Naive thymus-derived CD4-positive, alpha-beta T cell (primary cell): ENCODE data around the gene SPDYA. TPM values are rescaled to one million over a fixed set of nuclear protein-coding genes. Genes with fewer than 3 reads are reported as not detected.

Experiments used
- ATAC-seq: fragments of 150-1000 bp; cut with Tn5 transposase; 2 replicates; pipeline ENCODE4 v1.10.0; 2021; ENCODE audit warnings: mild to moderate bottlenecking, moderate library complexity
- CTCF ChIA-PET: fragments of 350-600 bp; sonication (Branson Sonifier 250); formaldehyde crosslinking; loops from one replicate; lab custom pipeline; 2021; ENCODE audit warnings: antibody characterized with exemption; lab: Charles Lee
- POLR2A ChIA-PET: fragments of 350-600 bp; sonication (Branson Sonifier 250); formaldehyde crosslinking; loops from one replicate; lab custom pipeline; 2021; ENCODE audit warnings: antibody characterized with exemption, inconsistent platforms; lab: Charles Lee
- DNase-seq, 9 donors: peaks; one replicate each; pipeline versions ENCODE4 v3.0.0 to v3.0.0-alpha.2; 2020 to 2022; ENCODE audit warnings: mixed read lengths in 1 of 9
- H3K27ac ChIP-seq: one replicate; pipeline ENCODE4 v1.7.0; 2013; ENCODE audit warnings: mild to moderate bottlenecking, low read depth, low read length, moderate library complexity
- H3K27me3 ChIP-seq, 2 donors: one replicate each; pipeline ENCODE4 v1.7.0; 2013; ENCODE audit warnings: low read length in 2 of 2, mild to moderate bottlenecking in 2 of 2, moderate library complexity in 2 of 2; ENCODE audit not compliant: control insufficient read depth in 2 of 2, insufficient read depth in 2 of 2
- H3K36me3 ChIP-seq, 3 experiments: 1 replicate in 2 of 3; 2 replicates in 1 of 3; pipeline ENCODE4 v1.7.0; 2013; ENCODE audit warnings: low read length in 3 of 3, mild to moderate bottlenecking in 3 of 3, moderate library complexity in 1 of 3; ENCODE audit not compliant: insufficient read depth in 3 of 3, control insufficient read depth in 2 of 3
- H3K4me1 ChIP-seq, 2 donors: one replicate each; pipeline ENCODE4 v1.7.0; 2013; ENCODE audit warnings: low read length in 2 of 2, mild to moderate bottlenecking in 2 of 2, moderate library complexity in 1 of 2; ENCODE audit not compliant: control insufficient read depth in 2 of 2, insufficient read depth in 2 of 2
- H3K4me3 ChIP-seq: 2 replicates; pipeline ENCODE4 v1.7.0; 2013; ENCODE audit warnings: mild to moderate bottlenecking, low read length
- H3K9me3 ChIP-seq, 3 experiments: 1 replicate in 2 of 3; 2 replicates in 1 of 3; pipeline ENCODE4 v1.7.0; 2013; ENCODE audit warnings: low read length in 3 of 3; ENCODE audit not compliant: control insufficient read depth in 2 of 3
- H3K27ac Mint-ChIP-seq, 9 donors: one replicate each; pipeline ENCODE4 v1.8.0; 2020 to 2022; ENCODE audit warnings: mixed read lengths in 9 of 9, mild to moderate bottlenecking in 8 of 9, moderate library complexity in 5 of 9, inconsistent platforms in 2 of 9
- H3K27me3 Mint-ChIP-seq, 5 donors: one replicate each; pipeline ENCODE4 v1.8.0; 2021 to 2022; ENCODE audit warnings: mixed read lengths in 5 of 5, mild to moderate bottlenecking in 1 of 5
- H3K36me3 Mint-ChIP-seq, 5 donors: one replicate each; pipeline ENCODE4 v1.8.0; 2020 to 2022; ENCODE audit warnings: mixed read lengths in 5 of 5, mild to moderate bottlenecking in 3 of 5, inconsistent platforms in 1 of 5
- H3K4me1 Mint-ChIP-seq, 7 donors: one replicate each; pipeline ENCODE4 v1.8.0; 2020 to 2022; ENCODE audit warnings: mixed read lengths in 7 of 7, mild to moderate bottlenecking in 3 of 7, inconsistent platforms in 1 of 7
- H3K4me3 Mint-ChIP-seq, 10 donors: one replicate each; pipeline ENCODE4 v1.8.0; 2020 to 2022; ENCODE audit warnings: mild to moderate bottlenecking in 10 of 10, mixed read lengths in 10 of 10, moderate library complexity in 6 of 10, inconsistent platforms in 2 of 10
- H3K9me3 Mint-ChIP-seq, 11 donors: one replicate each; pipeline ENCODE4 v1.8.0; 2020 to 2022; ENCODE audit warnings: mixed read lengths in 11 of 11, mild to moderate bottlenecking in 4 of 11, inconsistent platforms in 1 of 11, moderate library complexity in 1 of 11
- intact Hi-C, 2 donors: fragments of 100-400 bp; cut with micrococcal nuclease; formaldehyde crosslinking; loops; one replicate each; pipeline ENCODE4 v1.15.1; 2023
- polyA plus RNA-seq, 2 donors: library from polyadenylated mRNA; unstranded; fragments of 300-500 nt; fragmentation: Illumina TruSeq; gene quantifications; one replicate each; pipeline ENCODE4 v1.2.3, GENCODE V29; 2021
- total RNA-seq, 6 experiments: library from RNA in 5 of 6; stranded (reverse) in 5 of 6; gene quantifications; 1 replicate in 5 of 6; 2 replicates in 1 of 6; pipeline ENCODE4 v1.2.3 and lab custom pipeline; 2021 to 2026

The SPDYA gene
- total and polyA plus RNA-seq, 7 experiments from 2014 or later = 1.3 to 9.8 (median 4.6) TPM; not detected in 2

- DNase-seq = no peak
- Mint-ChIP-seq H3K27me3 (peaks cover 0 to 8% (median 0%) of the 10 kb centered on the region in 5 donors), H3K9me3 (no peaks in the 10 kb centered on the region), H3K36me3 (peaks cover 0 to 11% (median 4%) of the 10 kb centered on the region in 5 donors), H3K27ac (peak overlapping the region in 8 of 9 donors; percentile 11 to 73 (median 56)), H3K4me1 (peaks cover 7 to 23% (median 16%) of the 10 kb centered on the region in 7 donors), H3K4me3 (peak overlapping the region; percentile 73 to 94 (median 84))
- CTCF ChIA-PET = interaction anchor here (0.7 to 1.1 kb wide), 2 partner anchors 215 to 559 kb away, joined by 3 to 4 read pairs; no protein-coding TSS in a partner anchor
- intact Hi-C loops = loop anchor here (1.0 to 10.0 kb wide), 8 partner anchors 11 to 417 kb away; partner anchors contain the start of genes PPP1CB (in 2 of the 2), TRMT61B (in 2 of the 2), CLIP4 (in 1 of the 2) and FOSL2 (in 1 of the 2)
- H3K27me3 ChIP-seq = no peaks in the 10 kb centered on the region
- H3K4me3 ChIP-seq = peak overlapping the region; percentile 63
- H3K36me3 ChIP-seq = peaks cover 0 to 5% (median 0%) of the 10 kb centered on the region in 3 experiments
- POLR2A ChIA-PET = interaction anchor here (0.5 to 1.4 kb wide), 4 partner anchors 12 to 256 kb away, joined by 3 to 9 read pairs (median 3); partner anchors contain the start of gene TRMT61B
- H3K9me3 ChIP-seq = no peaks in the 10 kb centered on the region
- peak overlapping the region; percentile 50 for H3K27ac ChIP-seq
- peaks cover 5 to 9% of the 10 kb centered on the region in 2 donors for H3K4me1 ChIP-seq
- no peak for ATAC-seq
Observed at GRCh38 chr2:28809927-28810326, 707 bp upstream of the SPDYA start.

- H3K27ac Mint-ChIP-seq = no peak overlapping the region
- Histone ChIP-seq H3K4me1 (no peaks in the 10 kb centered on the region), H3K36me3 (no peaks in the 10 kb centered on the region), H3K27me3 (no peaks in the 10 kb centered on the region), H3K9me3 (no peaks in the 10 kb centered on the region), H3K4me3 (no peak overlapping the region), H3K27ac (no peak overlapping the region)
- H3K36me3 Mint-ChIP-seq = peaks cover 0 to 4% (median 0%) of the 10 kb centered on the region in 5 donors
- no peak for DNase-seq
- H3K4me1 Mint-ChIP-seq = peaks cover 0 to 5% (median 2%) of the 10 kb centered on the region in 7 donors
- POLR2A ChIA-PET = no interaction called here
- no peaks in the 10 kb centered on the region for H3K27me3 Mint-ChIP-seq
- no peak overlapping the region for H3K4me3 Mint-ChIP-seq
- CTCF ChIA-PET = no interaction called here
- intact Hi-C loops = loop anchor here in 1 of 2 donors (10.0 kb wide), 1 partner anchor 297 kb away; the partner anchor contains the start of gene CLIP4
- H3K9me3 Mint-ChIP-seq = no peaks in the 10 kb centered on the region
- ATAC-seq = no peak
Observed at GRCh38 chr2:28818053-28818452, 7.4 kb downstream of the SPDYA start.

GRCh38 chr2:28821295-28821958 lies 10.8 kb downstream of the SPDYA start:
- CTCF ChIA-PET = interaction anchor here (0.6 to 2.0 kb wide), 10 partner anchors 19 to 1569 kb away, joined by 3 to 6 read pairs (median 3); partner anchors contain the start of gene WDR43
- H3K27ac Mint-ChIP-seq = peak overlapping the region in 1 of 9 donors; percentile 7

GRCh38 chr2:28822036-28822435 lies 11.4 kb downstream of the SPDYA start:
- no peaks in the 10 kb centered on the region for H3K4me1 ChIP-seq
- H3K4me1 Mint-ChIP-seq = peaks cover 0 to 5% (median 2%) of the 10 kb centered on the region in 7 donors

More at GRCh38 chr2:28821295-28821958, 10.8 kb downstream of the SPDYA start:
- POLR2A ChIA-PET = interaction anchor here (1.0 to 1.1 kb wide), 2 partner anchors 10 to 50 kb away, joined by 3 read pairs; no protein-coding TSS in a partner anchor
- Histone ChIP-seq H3K9me3 (no peaks in the 10 kb centered on the region), H3K4me1 (no peaks in the 10 kb centered on the region), H3K36me3 (no peaks in the 10 kb centered on the region), H3K27ac (no peak overlapping the region), H3K27me3 (no peaks in the 10 kb centered on the region), H3K4me3 (no peak overlapping the region)
- H3K4me1 Mint-ChIP-seq = peaks cover 0 to 5% (median 2%) of the 10 kb centered on the region in 7 donors
- ATAC-seq (peak; percentile 93), DNase-seq (peak in 8 of 9 donors; percentile 39 to 74 (median 60))
- H3K4me3 Mint-ChIP-seq = no peak overlapping the region
- peaks cover 0 to 4% (median 0%) of the 10 kb centered on the region in 5 donors for H3K36me3 Mint-ChIP-seq
- peaks cover 0 to 3% (median 0%) of the 10 kb centered on the region in 5 donors for H3K27me3 Mint-ChIP-seq
- intact Hi-C loops = loop anchor here (1.0 to 10.0 kb wide), 9 partner anchors 11 to 376 kb away; partner anchors contain the start of genes WDR43 (in 2 of the 2) and SPDYA (in 1 of the 2)
- no peaks in the 10 kb centered on the region for H3K9me3 Mint-ChIP-seq

GRCh38 chr2:28824207-28824606 lies 13.6 kb downstream of the SPDYA start:
- CTCF ChIA-PET = no interaction called here
- intact Hi-C loops = loop anchor here in 1 of 2 donors (5.0 to 10.0 kb wide), 2 partner anchors 71 to 188 kb away; partner anchors contain the start of gene WDR43
- Histone ChIP-seq H3K9me3 (no peaks in the 10 kb centered on the region), H3K36me3 (no peaks in the 10 kb centered on the region), H3K27me3 (no peaks in the 10 kb centered on the region), H3K27ac (no peak overlapping the region), H3K4me1 (no peaks in the 10 kb centered on the region), H3K4me3 (no peak overlapping the region)
- ATAC-seq (no peak), DNase-seq (no peak)
- Mint-ChIP-seq H3K4me1 (peaks cover 0 to 7% (median 4%) of the 10 kb centered on the region in 7 donors), H3K27ac (no peak overlapping the region), H3K36me3 (peaks cover 0 to 4% (median 0%) of the 10 kb centered on the region in 5 donors), H3K27me3 (peaks cover 0 to 4% (median 0%) of the 10 kb centered on the region in 5 donors), H3K9me3 (no peaks in the 10 kb centered on the region), H3K4me3 (no peak overlapping the region)
- POLR2A ChIA-PET = interaction anchor here (0.7 kb wide), 1 partner anchor 245 kb away, joined by 3 read pairs; no protein-coding TSS in a partner anchor

More at GRCh38 chr2:28822036-28822435, 11.4 kb downstream of the SPDYA start:
- ChIA-PET CTCF (interaction anchor here (0.7 to 2.0 kb wide), 4 partner anchors 11 to 189 kb away, joined by 3 to 6 read pairs (median 3); no protein-coding TSS in a partner anchor), POLR2A (no interaction called here)
- H3K9me3 Mint-ChIP-seq = no peaks in the 10 kb centered on the region
- intact Hi-C loops = loop anchor here in 1 of 2 donors (5.0 to 10.0 kb wide), 2 partner anchors 73 to 190 kb away; partner anchors contain the start of gene WDR43
- H3K27me3 Mint-ChIP-seq = peaks cover 0 to 4% (median 0%) of the 10 kb centered on the region in 5 donors
- H3K36me3 ChIP-seq = no peaks in the 10 kb centered on the region
- no peaks in the 10 kb centered on the region for H3K9me3 ChIP-seq
- H3K27me3 ChIP-seq = no peaks in the 10 kb centered on the region
- no peak overlapping the region for H3K27ac Mint-ChIP-seq
- H3K27ac ChIP-seq = no peak overlapping the region
- no peak overlapping the region for H3K4me3 ChIP-seq
- DNase-seq = no peak
- H3K36me3 Mint-ChIP-seq = no peaks in the 10 kb centered on the region
- no peak overlapping the region for H3K4me3 Mint-ChIP-seq
- ATAC-seq = no peak

- Mint-ChIP-seq H3K27ac (no peak overlapping the region), H3K36me3 (peaks cover 0 to 4% (median 0%) of the 10 kb centered on the region in 5 donors), H3K9me3 (no peaks in the 10 kb centered on the region), H3K4me3 (no peak overlapping the region), H3K4me1 (peaks cover 0 to 7% (median 4%) of the 10 kb centered on the region in 7 donors), H3K27me3 (peaks cover 0 to 4% (median 0%) of the 10 kb centered on the region in 5 donors)
- no peaks in the 10 kb centered on the region for H3K27me3 ChIP-seq
- no peaks in the 10 kb centered on the region for H3K36me3 ChIP-seq
- intact Hi-C loops = loop anchor here in 1 of 2 donors (5.0 to 10.0 kb wide), 2 partner anchors 70 to 187 kb away; partner anchors contain the start of gene WDR43
- no peaks in the 10 kb centered on the region for H3K4me1 ChIP-seq
- H3K27ac ChIP-seq = no peak overlapping the region
- ChIA-PET CTCF (no interaction called here), POLR2A (interaction anchor here (0.6 kb wide), 1 partner anchor 70 kb away, joined by 3 read pairs; the partner anchor contains the start of gene WDR43)
- ATAC-seq = no peak
- no peak for DNase-seq
- no peaks in the 10 kb centered on the region for H3K9me3 ChIP-seq
- H3K4me3 ChIP-seq = no peak overlapping the region
Observed at GRCh38 chr2:28824870-28825269, 14.2 kb downstream of the SPDYA start.
